CD8-positive, alpha-beta memory T cell (primary cell): ENCODE data around the gene CD4. TPM values are rescaled to one million over a fixed set of nuclear protein-coding genes. Genes with fewer than 3 reads are reported as not detected.

Source experiments
- CTCF ChIA-PET: fragments of 350-600 bp; sonication (Branson Sonifier 250); formaldehyde crosslinking; loops from one replicate; lab custom pipeline; 2021; ENCODE audit warnings: antibody characterized with exemption; lab: Charles Lee
- POLR2A ChIA-PET: fragments of 350-600 bp; sonication (Branson Sonifier 250); formaldehyde crosslinking; loops from one replicate; lab custom pipeline; 2021; ENCODE audit warnings: antibody characterized with exemption; lab: Charles Lee
- DNase-seq, 5 donors: peaks; one replicate each; pipeline versions ENCODE4 v3.0.0 to v3.0.0-alpha.2; 2020 to 2022; ENCODE audit warnings: mixed read lengths in 1 of 5
- H3K27ac ChIP-seq: one replicate; pipeline ENCODE4 v1.7.0; 2013; ENCODE audit warnings: low read depth, mild to moderate bottlenecking, low read length, moderate library complexity
- H3K27me3 ChIP-seq: 2 replicates; pipeline ENCODE4 v1.7.0; 2013; ENCODE audit warnings: low read length, mild to moderate bottlenecking; ENCODE audit not compliant: insufficient read depth, poor library complexity, severe bottlenecking
- H3K36me3 ChIP-seq: 2 replicates; pipeline ENCODE4 v1.7.0; 2013; ENCODE audit warnings: mild to moderate bottlenecking, low read length, moderate library complexity; ENCODE audit not compliant: insufficient read depth
- H3K4me1 ChIP-seq: 2 replicates; pipeline ENCODE4 v1.7.0; 2013; ENCODE audit warnings: mild to moderate bottlenecking, low read length, moderate library complexity; ENCODE audit not compliant: insufficient read depth
- H3K4me3 ChIP-seq: 2 replicates; pipeline ENCODE4 v1.7.0; 2013; ENCODE audit warnings: mild to moderate bottlenecking, low read length
- H3K9me3 ChIP-seq: 2 replicates; pipeline ENCODE4 v1.7.0; 2013; ENCODE audit warnings: mild to moderate bottlenecking, low read length
- H3K27ac Mint-ChIP-seq, 8 donors: one replicate each; pipeline ENCODE4 v1.8.0; 2020 to 2021; ENCODE audit warnings: mixed read lengths in 8 of 8, mild to moderate bottlenecking in 6 of 8, inconsistent platforms in 3 of 8, moderate library complexity in 3 of 8
- H3K27me3 Mint-ChIP-seq, 2 donors: one replicate each; pipeline ENCODE4 v1.8.0; 2020 to 2021; ENCODE audit warnings: mixed read lengths in 2 of 2, mild to moderate bottlenecking in 1 of 2, moderate library complexity in 1 of 2
- H3K36me3 Mint-ChIP-seq, 3 donors: one replicate each; pipeline ENCODE4 v1.8.0; 2020 to 2021; ENCODE audit warnings: mixed read lengths in 3 of 3, inconsistent platforms in 1 of 3, mild to moderate bottlenecking in 1 of 3
- H3K4me1 Mint-ChIP-seq, 3 donors: one replicate each; pipeline ENCODE4 v1.8.0; 2020 to 2021; ENCODE audit warnings: mixed read lengths in 3 of 3, inconsistent platforms in 1 of 3, mild to moderate bottlenecking in 1 of 3
- H3K4me3 Mint-ChIP-seq, 7 donors: one replicate each; pipeline ENCODE4 v1.8.0; 2020 to 2021; ENCODE audit warnings: mixed read lengths in 7 of 7, mild to moderate bottlenecking in 6 of 7, moderate library complexity in 4 of 7, inconsistent platforms in 2 of 7
- H3K9me3 Mint-ChIP-seq, 5 donors: one replicate each; pipeline ENCODE4 v1.8.0; 2020 to 2022; ENCODE audit warnings: mixed read lengths in 5 of 5, mild to moderate bottlenecking in 3 of 5, moderate library complexity in 2 of 5, inconsistent platforms in 1 of 5
- polyA plus RNA-seq: library from polyadenylated mRNA; unstranded; fragments of 300-500 nt; fragmentation: Illumina TruSeq; gene quantifications from one replicate; pipeline ENCODE4 v1.2.3, GENCODE V29; 2021
- total RNA-seq, 2 experiments: library from RNA; stranded (reverse); gene quantifications; one replicate each; pipeline ENCODE4 v1.2.3, GENCODE V29; 2021

CD4 gene
- total and polyA plus RNA-seq, 3 experiments from 2014 or later, result 0.30 to 1.8 (median 1.2) TPM

DNA sequence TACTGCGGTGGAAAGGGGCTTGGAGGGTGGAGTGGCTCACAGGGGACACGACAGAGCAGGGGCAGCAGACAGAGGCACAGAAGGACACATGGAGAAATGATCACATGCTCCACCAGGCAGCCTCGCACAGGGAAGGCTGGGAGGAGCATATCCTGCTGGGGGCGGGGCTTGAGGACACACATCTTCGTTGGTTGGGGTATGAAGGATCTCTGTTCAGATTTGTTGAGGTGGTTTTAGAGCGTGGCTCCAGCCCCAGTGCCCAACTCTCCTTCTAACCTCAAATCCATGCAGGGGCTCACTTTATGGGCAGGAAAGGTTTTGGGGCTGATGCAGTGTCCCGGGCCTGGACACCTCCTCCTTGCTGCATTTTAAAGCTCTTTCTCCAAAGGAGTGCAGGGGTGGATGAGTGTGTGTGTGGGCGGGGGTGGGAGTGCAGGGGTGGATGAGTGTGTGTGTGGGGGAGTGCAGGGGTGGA, 38.1 kb downstream of the CD4 start:
- ChIA-PET POLR2A (interaction anchor here (0.6 to 3.1 kb wide), 3 partner anchors 24 to 126 kb away, joined by 3 to 23 read pairs (median 9); partner anchors contain the start of genes CDCA3, MLF2 and USP5), CTCF (interaction anchor here (1.1 to 5.8 kb wide), 6 partner anchors 8 to 104 kb away, joined by 3 to 39 read pairs (median 6); partner anchors contain the start of genes COPS7A and MLF2)
- Histone ChIP-seq H3K27me3 (peaks cover 20% of the 10 kb centered on the region), H3K27ac (peak overlapping the region; percentile 20), H3K36me3 (no peaks in the 10 kb centered on the region), H3K4me1 (peaks cover 11% of the 10 kb centered on the region), H3K4me3 (no peak overlapping the region), H3K9me3 (no peaks in the 10 kb centered on the region)
- H3K27me3 Mint-ChIP-seq, result peaks cover 34 to 58% of the 10 kb centered on the region in 2 donors
- no peaks in the 10 kb centered on the region for H3K9me3 Mint-ChIP-seq
- H3K4me3 Mint-ChIP-seq, result peak overlapping the region; percentile 60 to 85 (median 75)
- H3K4me1 Mint-ChIP-seq, result peaks cover 15 to 25% (median 20%) of the 10 kb centered on the region in 3 donors
- DNase-seq, result peak in 1 of 5 donors; percentile 13
- peak overlapping the region in 4 of 8 donors; percentile 33 to 83 (median 61) for H3K27ac Mint-ChIP-seq
- peaks cover 0 to 14% (median 0%) of the 10 kb centered on the region in 3 donors for H3K36me3 Mint-ChIP-seq

DNA sequence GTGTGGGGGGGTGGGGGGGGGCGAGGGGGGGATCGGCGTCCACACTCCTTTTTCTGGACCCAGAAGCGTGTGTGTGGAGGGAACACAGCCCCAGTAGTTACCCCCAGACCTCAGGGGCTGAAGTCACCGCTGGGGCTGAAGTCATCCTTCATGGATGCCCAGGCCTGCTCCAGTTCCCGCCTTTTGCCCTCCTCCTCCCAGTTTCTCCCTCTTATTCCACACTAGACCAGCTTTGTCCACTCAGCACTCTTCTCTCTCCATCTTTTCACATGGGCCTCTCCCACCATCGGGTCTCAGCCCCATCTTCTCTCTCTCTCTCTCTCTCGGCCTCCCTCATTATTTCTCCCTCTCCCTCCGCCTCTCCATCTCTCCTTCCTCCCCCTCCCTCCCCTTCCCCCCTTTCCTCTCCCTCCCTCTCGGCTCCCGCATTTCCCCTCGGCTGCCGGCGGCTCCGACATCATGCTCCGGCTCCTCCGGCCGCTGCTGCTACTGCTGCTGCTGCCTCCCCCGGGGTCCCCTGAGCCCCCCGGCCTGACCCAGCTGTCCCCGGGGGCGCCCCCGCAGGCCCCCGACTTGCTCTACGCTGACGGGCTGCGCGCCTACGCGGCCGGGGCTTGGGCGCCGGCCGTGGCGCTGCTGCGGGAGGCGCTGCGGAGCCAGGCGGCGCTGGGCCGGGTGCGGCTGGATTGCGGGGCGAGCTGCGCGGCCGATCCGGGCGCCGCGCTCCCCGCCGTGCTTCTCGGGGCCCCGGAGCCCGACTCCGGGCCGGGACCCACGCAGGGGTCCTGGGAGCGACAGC, 38.9 kb downstream of the CD4 start, which contains the start of gene P3H3:
TSS of gene P3H3 (plus strand) at position 426 of the 799 bp plus-strand sequence. CDS start at position 460, 34 bp downstream.
- H3K4me1 ChIP-seq, result peaks cover 11% of the 10 kb centered on the region
- H3K36me3 ChIP-seq, result no peaks in the 10 kb centered on the region
- H3K4me3 ChIP-seq, result peak within 1 kb of the TSS; percentile 75
- peak within 1 kb of the TSS; percentile 78 for H3K27ac ChIP-seq
- peak within 1 kb of the TSS; percentile 89 to 97 (median 93) for H3K4me3 Mint-ChIP-seq
- no peaks in the 10 kb centered on the region for H3K9me3 Mint-ChIP-seq
- H3K27me3 ChIP-seq, result peaks cover 13% of the 10 kb centered on the region
- no peaks in the 10 kb centered on the region for H3K9me3 ChIP-seq
- POLR2A ChIA-PET, result interaction anchor here (0.6 to 3.1 kb wide), 8 partner anchors 24 to 375 kb away, joined by 3 to 23 read pairs (median 5); partner anchors contain the start of genes CDCA3, COPS7A, MLF2 and SPSB2
- DNase-seq, result peak in 2 of 5 donors; percentile 24 to 52
- CTCF ChIA-PET, result interaction anchor here (0.9 to 5.8 kb wide), 8 partner anchors 14 to 105 kb away, joined by 3 to 34 read pairs (median 4); partner anchors contain the start of genes COPS7A, MLF2 and SPSB2
- peaks cover 31 to 51% of the 10 kb centered on the region in 2 donors for H3K27me3 Mint-ChIP-seq
- H3K4me1 Mint-ChIP-seq, result peaks cover 15 to 25% (median 20%) of the 10 kb centered on the region in 3 donors
- H3K27ac Mint-ChIP-seq, result peak within 1 kb of the TSS; percentile 64 to 92 (median 86)
- peaks cover 0 to 15% (median 0%) of the 10 kb centered on the region in 3 donors for H3K36me3 Mint-ChIP-seq

DNA sequence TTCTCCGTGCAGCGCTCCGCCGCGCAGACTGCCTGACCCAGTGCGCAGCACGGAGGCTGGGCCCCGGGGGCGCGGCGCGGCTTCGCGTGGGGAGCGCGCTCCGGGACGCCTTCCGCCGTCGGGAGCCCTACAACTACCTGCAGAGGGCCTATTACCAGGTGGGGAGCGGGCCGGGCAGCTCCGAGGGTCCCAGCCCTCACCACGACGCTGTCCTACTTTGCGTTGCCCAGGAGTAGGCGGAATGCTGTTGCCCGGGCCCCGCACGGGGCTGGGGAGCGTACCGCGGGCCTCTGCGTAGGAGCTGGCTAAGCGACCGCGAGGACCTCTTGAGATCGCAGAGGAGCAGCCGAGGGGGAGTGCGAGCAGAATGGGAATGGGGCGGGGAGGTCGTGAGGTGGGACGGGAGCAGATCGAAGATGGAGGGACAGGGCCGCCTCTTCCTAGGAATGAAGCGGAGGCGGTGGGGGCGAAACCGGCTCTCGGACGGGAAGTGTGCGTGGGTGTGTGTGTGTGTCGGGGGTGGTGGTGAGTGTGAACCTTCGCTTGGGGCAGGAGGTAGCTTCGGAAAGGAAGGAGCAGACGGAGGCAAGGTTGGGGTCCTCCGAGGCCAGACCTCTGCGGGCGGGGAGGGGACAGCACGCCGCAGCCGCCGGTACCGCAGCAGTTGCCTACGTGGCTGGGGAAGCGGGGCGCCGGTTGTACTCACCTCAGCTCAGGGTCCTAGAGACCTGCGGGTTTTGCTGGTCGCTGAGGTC, 39.6 kb downstream of the CD4 start:
- Histone ChIP-seq H3K9me3 (no peaks in the 10 kb centered on the region), H3K4me1 (peaks cover 11% of the 10 kb centered on the region), H3K36me3 (no peaks in the 10 kb centered on the region), H3K4me3 (peak overlapping the region; percentile 75), H3K27ac (peak overlapping the region; percentile 78), H3K27me3 (peaks cover 13% of the 10 kb centered on the region)
- CTCF ChIA-PET, result interaction anchor here (0.9 to 5.8 kb wide), 8 partner anchors 13 to 106 kb away, joined by 3 to 34 read pairs (median 4); partner anchors contain the start of genes COPS7A, MLF2 and SPSB2
- H3K4me3 Mint-ChIP-seq, result peak overlapping the region; percentile 83 to 97 (median 93)
- H3K27me3 Mint-ChIP-seq, result peaks cover 29 to 44% of the 10 kb centered on the region in 2 donors
- peak in 2 of 5 donors; percentile 14 to 24 for DNase-seq
- peaks cover 15 to 25% (median 20%) of the 10 kb centered on the region in 3 donors for H3K4me1 Mint-ChIP-seq
- H3K27ac Mint-ChIP-seq, result peak overlapping the region; percentile 64 to 94 (median 89)
- peaks cover 0 to 17% (median 0%) of the 10 kb centered on the region in 3 donors for H3K36me3 Mint-ChIP-seq
- no peaks in the 10 kb centered on the region for H3K9me3 Mint-ChIP-seq
- POLR2A ChIA-PET, result interaction anchor here (0.6 to 3.1 kb wide), 7 partner anchors 23 to 375 kb away, joined by 3 to 23 read pairs (median 6); partner anchors contain the start of genes CDCA3, COPS7A, MLF2 and SPSB2

DNA sequence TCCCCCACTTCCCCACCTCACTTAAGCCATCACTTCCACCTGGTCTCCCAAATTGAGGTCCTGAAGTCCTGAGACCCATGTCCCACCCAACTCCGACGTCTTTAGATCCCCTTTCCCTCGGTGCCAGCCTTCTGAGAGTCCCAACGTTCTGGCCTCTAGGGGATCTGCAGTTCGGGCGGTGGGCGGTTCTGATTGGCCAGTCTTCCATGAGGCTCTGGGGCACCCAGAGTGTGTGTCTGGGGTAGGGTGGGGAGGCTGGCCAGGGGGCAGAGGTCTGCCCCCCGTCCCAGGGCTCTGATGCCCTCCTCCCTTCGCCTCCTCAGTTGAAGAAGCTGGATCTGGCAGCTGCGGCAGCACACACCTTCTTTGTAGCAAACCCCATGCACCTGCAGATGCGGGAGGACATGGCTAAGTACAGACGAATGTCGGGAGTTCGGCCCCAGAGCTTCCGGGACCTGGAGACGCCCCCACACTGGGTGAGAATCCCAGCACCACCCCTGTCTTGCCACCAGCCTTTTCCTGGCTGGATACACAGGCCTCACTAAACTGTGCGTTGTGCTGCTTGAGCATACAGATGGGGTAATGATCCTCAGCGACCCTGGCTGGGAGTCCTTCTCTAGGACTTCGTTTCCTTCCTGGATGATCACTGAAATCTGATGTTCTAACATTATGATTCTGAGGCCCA, 40.4 kb downstream of the CD4 start:
- CTCF ChIA-PET, result interaction anchor here (0.5 to 5.8 kb wide), 7 partner anchors 13 to 242 kb away, joined by 3 to 34 read pairs (median 5); partner anchors contain the start of genes MLF2 and SPSB2
- H3K4me1 ChIP-seq, result peaks cover 11% of the 10 kb centered on the region

DNA sequence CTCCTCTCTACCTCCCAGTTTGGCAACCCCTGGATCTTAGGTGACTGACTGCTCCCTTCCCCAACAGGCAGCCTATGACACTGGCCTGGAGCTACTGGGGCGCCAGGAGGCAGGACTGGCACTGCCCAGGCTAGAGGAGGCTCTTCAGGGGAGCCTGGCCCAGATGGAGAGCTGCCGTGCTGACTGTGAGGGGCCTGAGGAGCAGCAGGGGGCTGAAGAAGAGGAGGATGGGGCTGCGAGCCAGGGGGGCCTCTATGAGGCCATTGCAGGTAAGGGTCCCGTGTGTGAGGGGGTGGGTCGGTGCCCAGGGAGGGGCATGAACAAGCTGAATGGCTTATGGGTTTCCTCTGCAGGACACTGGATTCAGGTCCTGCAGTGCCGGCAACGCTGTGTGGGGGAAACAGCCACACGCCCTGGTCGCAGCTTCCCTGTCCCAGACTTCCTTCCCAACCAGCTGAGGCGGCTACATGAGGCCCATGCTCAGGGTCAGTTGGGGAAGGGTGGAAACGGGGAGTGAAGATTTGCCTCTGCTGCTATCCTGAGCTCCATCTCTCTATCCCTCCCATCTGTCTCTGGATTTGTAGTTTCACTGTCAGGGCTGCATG, 41.1 kb downstream of the CD4 start:
- Mint-ChIP-seq H3K27me3 (peaks cover 19 to 31% of the 10 kb centered on the region in 2 donors), H3K36me3 (peaks cover 0 to 23% (median 0%) of the 10 kb centered on the region in 3 donors), H3K4me1 (peaks cover 14 to 24% (median 19%) of the 10 kb centered on the region in 3 donors), H3K27ac (peak overlapping the region in 4 of 8 donors; percentile 19 to 72 (median 32)), H3K4me3 (peak overlapping the region; percentile 57 to 97 (median 91)), H3K9me3 (no peaks in the 10 kb centered on the region)
- H3K36me3 ChIP-seq, result no peaks in the 10 kb centered on the region
- ChIA-PET CTCF (interaction anchor here (0.5 to 7.5 kb wide), 4 partner anchors 19 to 241 kb away, joined by 3 to 91 read pairs (median 12); partner anchors contain the start of genes CDCA3, MLF2, SPSB2 and USP5), POLR2A (interaction anchor here (3.1 kb wide), 1 partner anchor 21 kb away, joined by 23 read pairs; the partner anchor contains the start of genes CDCA3 and USP5)
- no peaks in the 10 kb centered on the region for H3K9me3 ChIP-seq
- no peak for DNase-seq
- H3K4me3 ChIP-seq, result no peak overlapping the region
- peaks cover 4% of the 10 kb centered on the region for H3K27me3 ChIP-seq
- H3K4me1 ChIP-seq, result peaks cover 11% of the 10 kb centered on the region
- H3K27ac ChIP-seq, result no peak overlapping the region

More for the DNA sequence above, 40.4 kb downstream of the CD4 start:
- no peaks in the 10 kb centered on the region for H3K36me3 ChIP-seq
- peaks cover 26 to 38% of the 10 kb centered on the region in 2 donors for H3K27me3 Mint-ChIP-seq
- no peaks in the 10 kb centered on the region for H3K9me3 ChIP-seq
- H3K4me3 Mint-ChIP-seq, result peak overlapping the region; percentile 83 to 97 (median 93)
- H3K9me3 Mint-ChIP-seq, result no peaks in the 10 kb centered on the region
- H3K27me3 ChIP-seq, result peaks cover 11% of the 10 kb centered on the region
- H3K4me1 Mint-ChIP-seq, result peaks cover 15 to 25% (median 20%) of the 10 kb centered on the region in 3 donors
- no peak for DNase-seq
- H3K27ac Mint-ChIP-seq, result peak overlapping the region in 7 of 8 donors; percentile 64 to 94 (median 89)
- POLR2A ChIA-PET, result interaction anchor here (0.8 to 3.1 kb wide), 5 partner anchors 22 to 140 kb away, joined by 3 to 23 read pairs (median 9); partner anchors contain the start of genes CDCA3, COPS7A, MLF2 and TPI1
- peak overlapping the region; percentile 75 for H3K4me3 ChIP-seq
- H3K36me3 Mint-ChIP-seq, result peaks cover 0 to 22% (median 0%) of the 10 kb centered on the region in 3 donors
- H3K27ac ChIP-seq, result peak overlapping the region; percentile 78

DNA sequence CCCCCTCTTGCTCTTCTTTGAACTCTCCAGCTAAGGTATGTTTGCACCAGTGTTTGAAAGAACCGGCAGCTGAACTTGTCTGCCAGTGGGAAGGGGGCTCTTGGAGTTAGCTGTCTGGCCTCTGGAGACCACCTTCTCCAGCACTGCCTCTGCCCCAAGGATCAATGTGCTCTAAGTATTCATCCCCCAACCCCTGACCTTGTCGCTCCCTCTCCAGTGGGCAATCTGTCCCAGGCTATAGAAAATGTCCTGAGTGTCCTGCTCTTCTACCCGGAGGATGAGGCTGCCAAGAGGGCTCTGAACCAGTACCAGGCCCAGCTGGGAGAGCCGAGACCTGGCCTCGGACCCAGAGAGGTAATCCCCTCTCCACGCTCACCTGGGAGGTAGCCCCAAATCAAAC, 41.7 kb downstream of the CD4 start:
- H3K4me3 Mint-ChIP-seq, result peak overlapping the region in 6 of 7 donors; percentile 44 to 84 (median 48)
- H3K36me3 Mint-ChIP-seq, result peaks cover 0 to 23% (median 0%) of the 10 kb centered on the region in 3 donors
- ChIA-PET POLR2A (no interaction called here), CTCF (interaction anchor here (2.1 to 7.5 kb wide), 2 partner anchors 18 to 78 kb away, joined by 10 to 91 read pairs; partner anchors contain the start of genes CDCA3, MLF2 and USP5)
- Histone ChIP-seq H3K9me3 (no peaks in the 10 kb centered on the region), H3K36me3 (no peaks in the 10 kb centered on the region), H3K4me1 (peaks cover 14% of the 10 kb centered on the region), H3K27me3 (peaks cover 3% of the 10 kb centered on the region), H3K4me3 (no peak overlapping the region), H3K27ac (no peak overlapping the region)
- no peak for DNase-seq
- peaks cover 15 to 27% of the 10 kb centered on the region in 2 donors for H3K27me3 Mint-ChIP-seq
- no peaks in the 10 kb centered on the region for H3K9me3 Mint-ChIP-seq
- peaks cover 15 to 24% (median 17%) of the 10 kb centered on the region in 3 donors for H3K4me1 Mint-ChIP-seq
- peak overlapping the region in 3 of 8 donors; percentile 19 to 54 (median 51) for H3K27ac Mint-ChIP-seq
